Jurkat, Clone E6-1 (cell line): ENCODE data around the gene CYFIP2.

Experiments
- DNase-seq: peaks from one replicate; pipeline ENCODE4 v3.0.0-alpha.2; 2011; ENCODE audit warnings: low read depth, low spot score
- H3K4me3 ChIP-seq: 2 replicates; pipeline ENCODE4 v1.5.1; 2011; ENCODE audit warnings: mild to moderate bottlenecking, low read length, control low read depth, moderate library complexity

The CYFIP2 gene

DNA sequence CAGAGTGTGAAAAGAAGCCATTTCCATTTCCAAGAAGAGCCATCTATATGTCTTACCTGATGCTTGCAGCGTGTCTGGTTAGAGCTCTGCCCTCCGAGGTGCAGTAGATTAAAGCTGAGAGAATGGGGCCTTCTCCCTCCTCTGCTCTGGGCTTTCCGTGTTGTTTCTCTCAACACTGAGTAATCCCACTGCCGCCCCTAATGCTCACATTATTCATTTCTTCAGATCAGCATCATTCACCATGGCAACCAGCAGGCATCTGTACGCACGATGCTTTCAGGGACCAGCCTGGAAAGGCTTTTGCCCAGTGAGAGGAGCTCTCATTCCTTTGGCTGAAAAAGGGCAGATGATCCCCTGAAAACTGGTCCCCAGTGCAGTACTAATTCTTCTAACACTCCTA, 79.6 kb downstream of the CYFIP2 start:
- no peak for DNase-seq
- no peak overlapping the region for H3K4me3 ChIP-seq

DNA sequence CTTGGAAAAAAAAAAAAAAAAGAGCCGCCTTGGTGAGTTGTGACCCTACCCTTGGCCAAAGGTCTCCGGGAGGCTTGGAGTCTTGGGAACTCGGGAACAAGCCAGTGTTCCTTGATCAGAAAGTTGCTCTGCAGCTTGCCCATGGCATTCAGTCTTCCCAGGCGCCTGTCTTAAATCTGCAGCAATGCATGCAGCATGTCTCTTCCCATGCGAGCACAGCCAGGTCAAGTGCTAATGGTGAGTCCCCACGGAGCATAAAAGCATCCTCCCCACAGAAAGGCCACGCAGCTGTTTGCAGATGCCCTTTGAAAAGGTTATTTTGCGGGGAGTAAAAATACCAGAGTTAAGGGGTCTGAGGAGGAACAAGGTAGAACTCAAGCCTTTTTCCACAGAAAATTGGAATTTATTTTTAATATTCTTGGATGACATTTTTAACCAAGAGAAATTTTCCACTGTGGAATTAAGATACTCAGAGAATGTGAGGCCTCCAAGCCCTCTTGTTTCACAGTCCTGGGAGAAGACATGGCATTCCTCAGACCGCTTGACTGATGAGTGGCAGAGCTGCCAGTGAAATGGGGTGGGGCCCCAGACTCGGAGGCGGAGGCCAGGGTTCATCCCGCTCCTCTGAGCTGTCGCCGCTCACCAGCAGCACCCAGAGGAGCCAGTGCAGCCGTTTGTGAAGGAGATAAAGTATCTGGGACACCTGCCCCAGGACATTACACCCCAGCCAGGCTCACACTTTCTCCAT, 81.6 kb downstream of the CYFIP2 start:
- DNase-seq: no peak
- H3K4me3 ChIP-seq: no peak overlapping the region

DNA sequence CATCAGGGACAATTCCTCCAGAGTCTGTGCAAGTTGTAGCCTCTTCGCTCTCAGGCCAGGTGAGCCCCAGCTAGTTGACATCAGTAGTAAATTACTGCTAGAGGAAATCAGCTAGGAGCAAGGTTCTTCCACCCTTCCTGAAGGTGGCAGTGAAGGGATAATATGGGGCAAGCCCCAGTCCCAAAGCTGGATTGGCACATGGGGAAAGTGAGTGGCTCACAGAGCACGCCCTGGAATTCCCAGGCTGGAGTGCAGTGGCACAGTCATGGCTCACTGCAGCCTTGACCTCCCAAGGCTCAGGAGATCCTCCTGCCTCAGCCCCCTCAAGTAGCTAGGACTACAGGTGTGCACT, 82.1 kb downstream of the CYFIP2 start:
- no peak overlapping the region for H3K4me3 ChIP-seq
- DNase-seq: no peak

GRCh38 chr5:157350939-157351801, 85.2 kb downstream of the CYFIP2 start:
- DNase-seq: no peak
- H3K4me3 ChIP-seq: no peak overlapping the region

DNA sequence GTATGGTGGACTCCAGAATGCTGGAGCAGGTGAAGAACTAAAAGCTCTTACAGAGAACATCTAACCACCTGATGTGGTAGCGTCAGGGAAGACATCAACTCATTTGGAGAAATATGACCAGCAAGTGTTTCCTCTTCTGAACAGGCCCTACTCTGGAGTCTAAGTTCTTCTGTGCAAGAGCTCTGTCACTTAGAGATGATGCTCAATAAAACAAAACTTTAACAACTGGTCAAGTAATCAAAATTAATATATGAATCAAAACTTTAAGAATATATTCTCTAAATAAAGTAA, 85.8 kb downstream of the CYFIP2 start:
- DNase-seq: no peak
- H3K4me3 ChIP-seq: no peak overlapping the region

DNA sequence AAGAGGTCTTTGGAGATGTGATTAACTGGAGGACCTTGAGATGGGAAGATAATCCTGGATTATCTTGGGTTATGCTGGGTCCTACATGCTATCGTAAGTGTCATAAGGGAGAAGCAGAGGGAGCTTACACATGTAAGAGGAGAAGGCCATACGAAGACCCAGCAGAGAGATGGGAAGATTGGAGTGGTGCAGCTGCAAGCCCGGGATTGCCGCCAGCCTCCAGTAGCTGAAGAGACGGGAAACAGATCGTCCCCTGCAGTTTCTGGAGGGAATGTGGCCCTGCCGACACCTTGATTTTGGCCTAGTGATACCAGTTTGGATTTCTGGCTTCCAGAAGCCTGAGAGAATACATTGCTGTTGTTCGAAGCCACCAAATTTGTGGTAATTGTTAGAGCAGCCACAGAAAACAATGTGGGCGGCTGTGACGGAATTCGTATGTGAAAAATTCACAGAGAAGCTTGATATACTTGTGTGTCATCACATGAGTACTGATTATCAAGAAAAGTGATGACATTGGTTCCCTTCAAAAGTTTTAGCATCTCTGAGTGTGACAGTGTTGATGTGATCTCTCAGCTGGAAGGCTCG, 86.9 kb downstream of the CYFIP2 start:
- H3K4me3 ChIP-seq: no peak overlapping the region
- DNase-seq: no peak

- no peak overlapping the region for H3K4me3 ChIP-seq
- DNase-seq: no peak
These were observed 88.9 kb downstream of the CYFIP2 start for GRCh38 chr5:157354800-157355199.

GRCh38 chr5:157356576-157356975, 90.7 kb downstream of the CYFIP2 start:
- DNase-seq: no peak
- no peak overlapping the region for H3K4me3 ChIP-seq

- DNase-seq: no peak
- H3K4me3 ChIP-seq: no peak overlapping the region
These were observed 91.9 kb downstream of the CYFIP2 start for GRCh38 chr5:157357823-157358222.

DNA sequence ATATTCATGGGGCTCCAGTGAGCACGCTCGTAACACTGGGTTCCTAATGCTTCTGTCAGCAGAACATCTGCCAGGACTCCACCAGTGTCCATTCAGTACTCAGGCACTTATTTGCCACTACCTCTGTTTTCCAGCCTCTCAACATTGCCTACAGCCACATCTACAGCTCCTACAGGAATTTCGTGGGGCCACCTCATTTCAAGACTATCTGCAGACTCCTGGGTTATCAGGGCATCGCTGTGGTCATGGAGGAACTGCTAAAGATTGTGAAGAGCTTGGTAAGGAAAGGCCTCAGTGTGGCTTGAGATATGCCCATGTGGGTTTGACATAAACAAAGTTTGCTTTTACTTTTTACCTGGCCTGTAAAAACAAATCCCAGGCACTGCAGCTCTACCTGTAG, 92.9 kb downstream of the CYFIP2 start:
- DNase-seq: no peak
- no peak overlapping the region for H3K4me3 ChIP-seq

GRCh38 chr5:157359356-157360055, 93.6 kb downstream of the CYFIP2 start:
- H3K4me3 ChIP-seq: no peak overlapping the region
- no peak for DNase-seq

GRCh38 chr5:157362012-157362411, 96.1 kb downstream of the CYFIP2 start:
- DNase-seq: no peak
- no peak overlapping the region for H3K4me3 ChIP-seq

- DNase-seq: no peak
- H3K4me3 ChIP-seq: no peak overlapping the region
These were observed 96.6 kb downstream of the CYFIP2 start for GRCh38 chr5:157362502-157362901.

DNA sequence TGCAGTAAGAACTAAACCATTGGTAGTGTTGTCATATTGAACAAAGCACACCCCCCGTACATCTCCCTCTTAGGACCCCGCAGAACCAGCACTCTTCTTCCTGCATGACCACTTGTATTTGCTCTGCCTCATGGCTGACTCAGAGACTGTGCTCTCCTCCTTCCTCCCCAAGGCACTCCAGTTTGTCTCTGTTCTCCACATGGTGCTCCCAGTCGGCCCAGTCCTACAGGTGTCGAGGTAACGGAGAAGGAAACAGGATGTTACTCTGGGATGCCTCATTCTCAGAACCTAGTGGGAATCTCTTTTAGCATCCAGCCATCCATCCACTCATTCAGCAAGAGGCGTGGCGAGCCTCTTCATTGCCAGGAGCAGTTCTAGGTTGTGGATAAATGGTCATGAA, 97.1 kb downstream of the CYFIP2 start:
- no peak for DNase-seq
- H3K4me3 ChIP-seq: no peak overlapping the region

DNA sequence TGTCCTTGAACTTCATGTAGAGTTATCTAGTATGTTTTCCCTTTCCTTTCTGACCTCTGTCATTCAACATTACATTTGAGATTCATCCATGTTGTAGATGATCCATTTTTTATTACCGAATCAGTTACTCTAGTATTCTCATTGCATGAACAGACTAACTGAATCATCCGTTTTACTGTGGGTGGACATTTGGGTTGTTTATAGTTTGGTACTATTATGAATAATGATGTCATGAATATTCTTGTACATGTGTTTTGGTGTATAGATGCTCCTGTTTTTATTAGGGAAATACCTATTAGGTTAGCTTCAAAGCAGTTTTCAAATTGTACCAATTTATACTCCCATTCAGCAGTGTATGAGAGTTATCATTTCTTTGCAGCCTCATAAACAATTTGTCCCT, 99.8 kb downstream of the CYFIP2 start:
- DNase-seq: no peak
- H3K4me3 ChIP-seq: no peak overlapping the region

DNA sequence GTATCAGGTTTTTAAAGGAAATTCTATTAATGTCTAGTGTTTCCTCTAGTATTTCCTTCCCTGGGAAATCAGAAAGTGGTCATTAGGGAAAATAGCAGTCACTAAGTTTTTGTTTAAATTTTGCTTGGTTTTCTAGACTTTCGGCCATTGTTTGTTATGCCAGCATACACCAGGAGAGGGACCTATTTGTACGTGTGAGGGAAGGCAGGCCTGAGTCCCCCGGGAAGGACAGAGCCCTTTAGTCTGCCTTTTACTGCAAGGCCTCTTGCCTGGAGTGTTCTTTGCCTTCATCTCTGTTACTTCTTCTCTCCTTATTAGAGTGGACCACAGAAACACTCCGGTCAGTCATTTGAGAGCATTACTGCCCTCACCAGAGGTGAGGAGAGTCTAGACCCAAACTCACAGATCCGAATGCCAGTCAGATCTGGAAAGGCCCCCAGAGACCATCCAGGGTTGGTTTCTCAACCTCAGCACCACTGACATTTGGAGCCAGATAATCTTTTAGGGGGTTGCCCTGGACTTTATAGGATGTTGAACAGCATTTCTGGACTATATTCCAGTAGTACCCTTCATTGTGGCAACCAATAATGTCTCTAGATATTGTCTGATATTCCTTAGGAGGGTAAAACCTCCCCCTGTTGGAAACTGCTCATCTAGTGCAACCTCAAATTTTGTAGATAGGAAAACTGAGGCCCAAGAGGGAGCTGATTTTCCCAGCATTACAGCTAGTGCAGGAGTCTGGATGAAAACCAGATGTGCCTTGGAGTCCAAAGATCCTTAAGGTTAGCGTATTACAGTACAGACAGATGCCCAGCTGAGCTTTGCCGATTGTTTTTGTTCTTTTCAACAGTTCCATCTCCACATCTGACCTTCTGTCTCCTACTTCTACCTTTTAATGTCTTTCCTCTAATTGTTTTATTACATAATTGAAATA, 101.1 kb downstream of the CYFIP2 start:
- DNase-seq: no peak
- no peak overlapping the region for H3K4me3 ChIP-seq

DNA sequence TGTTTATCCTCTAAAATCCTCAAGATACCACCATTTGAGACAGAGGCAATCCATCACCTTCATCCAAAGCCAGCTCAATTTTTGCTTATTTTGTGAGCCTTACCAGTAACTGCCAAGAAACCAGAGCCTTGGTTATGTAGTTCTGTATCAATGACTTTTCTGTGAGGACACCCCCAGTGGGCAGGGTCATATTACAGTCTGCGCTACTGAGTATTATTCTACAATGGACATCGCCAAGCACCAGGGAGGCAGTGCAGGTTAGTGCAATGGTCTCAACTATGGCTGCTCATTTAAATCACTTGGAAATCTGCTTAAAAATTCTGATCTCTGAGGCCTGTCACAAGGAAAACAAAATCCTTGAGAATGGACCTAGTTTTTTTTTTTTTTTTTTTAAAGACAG, 103.6 kb downstream of the CYFIP2 start:
- H3K4me3 ChIP-seq: no peak overlapping the region
- DNase-seq: no peak

- H3K4me3 ChIP-seq: no peak overlapping the region
- no peak for DNase-seq
These were observed 105.0 kb downstream of the CYFIP2 start for GRCh38 chr5:157370967-157371366.
